DMS53 treated with DMSO at 0.1 percent for 48 hours (cell line): Measurements from ENCODE around the gene CXCR6.

Source experiments
- DNase-seq: peaks from one replicate; lab custom pipeline; 2025; ENCODE audit not compliant: unreplicated experiment; lab: John Stamatoyannopoulos, UW

Gene CXCR6

DNA sequence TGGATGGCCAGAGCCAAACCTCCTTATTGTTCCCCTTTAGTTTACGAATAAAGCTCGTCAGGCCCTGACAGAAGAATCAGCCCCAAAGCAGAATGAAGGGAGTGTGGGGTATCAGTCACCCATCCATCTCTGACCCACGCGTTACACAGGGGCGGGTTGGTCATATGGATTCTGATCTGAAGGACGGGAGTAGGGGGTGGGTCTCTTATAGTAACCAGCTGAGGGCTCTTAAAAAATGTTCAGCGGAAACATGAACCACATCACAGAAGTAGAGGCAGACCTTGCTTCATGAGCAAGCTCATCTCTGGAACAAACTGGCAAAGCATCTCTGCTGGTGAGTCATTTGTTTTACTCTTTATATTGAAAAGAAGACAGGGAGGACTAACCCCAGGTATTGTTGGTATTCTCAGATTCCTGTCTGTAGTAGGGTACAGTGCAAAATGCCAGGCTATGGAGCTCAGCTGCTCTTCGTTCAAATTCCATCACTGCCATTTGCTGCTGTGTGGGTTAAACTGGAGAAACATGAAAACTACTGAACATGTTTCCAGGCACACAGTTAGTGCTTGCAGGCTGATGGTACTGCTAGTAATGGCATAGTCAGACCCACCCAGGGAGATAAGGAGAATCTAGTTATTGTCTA, at the start of gene CXCR6:
Gene CXCR6 (plus strand): TSS at position 258 of the 640 bp plus-strand sequence. CDS start 3,018 bp downstream, outside the sequence.
- DNase-seq = no peak

DNA sequence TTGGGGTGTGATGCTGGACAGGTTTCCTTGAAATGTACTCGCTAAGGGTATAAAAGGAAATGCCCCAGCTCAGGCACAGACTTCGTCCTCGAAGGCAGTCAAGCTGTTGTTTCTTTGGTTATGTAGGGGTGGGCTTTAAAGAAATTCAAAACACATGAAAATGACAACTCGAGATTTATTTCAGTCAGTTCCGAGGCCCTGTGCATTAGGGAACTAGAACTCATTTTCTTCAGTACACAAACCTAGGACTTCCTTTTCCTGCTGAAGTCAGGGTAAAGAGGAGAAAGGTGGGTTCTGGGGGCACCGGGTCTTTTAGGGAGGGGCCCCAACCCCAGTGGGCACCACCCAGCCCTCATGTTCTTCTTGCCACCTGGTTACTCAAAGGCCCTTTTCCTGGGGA, 49.2 kb upstream of the CXCR6 start:
- no peak for DNase-seq

DNA sequence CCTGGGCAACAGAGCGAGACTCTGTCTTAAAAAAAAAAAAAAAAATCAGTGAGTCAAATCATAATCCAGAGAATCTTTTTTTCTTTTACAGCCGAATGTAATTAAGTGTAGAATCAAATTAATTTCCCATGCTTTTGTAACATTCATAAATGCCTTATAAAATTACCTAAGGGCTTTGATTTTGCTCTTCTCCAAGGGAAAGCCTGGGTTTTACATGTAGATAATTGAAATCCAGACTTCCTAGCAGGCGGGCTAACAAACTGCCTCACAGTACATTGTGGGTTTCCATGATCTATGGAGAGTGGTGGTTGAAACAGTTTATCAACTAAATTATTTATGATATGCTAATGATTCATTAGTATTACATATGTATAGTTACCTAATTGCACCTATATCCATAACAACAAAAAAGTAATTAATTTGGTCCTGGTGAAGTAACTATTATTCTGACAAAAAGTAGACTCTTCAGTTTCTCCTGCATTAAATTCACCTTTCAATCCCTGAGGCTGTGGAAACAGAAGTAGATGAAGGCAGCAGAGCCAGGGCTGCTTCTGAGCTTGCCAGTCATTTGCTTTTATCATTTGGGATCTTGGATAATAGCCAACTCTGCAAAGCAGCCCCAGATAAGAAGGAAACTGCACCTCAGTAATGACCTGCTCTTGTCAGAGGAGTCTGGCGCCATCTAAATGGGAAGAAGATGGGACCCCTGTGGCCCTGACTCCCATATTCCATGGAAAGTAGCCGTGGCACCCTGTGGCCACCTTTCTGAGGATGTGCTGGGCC, 47.4 kb upstream of the CXCR6 start:
- no peak for DNase-seq

DNA sequence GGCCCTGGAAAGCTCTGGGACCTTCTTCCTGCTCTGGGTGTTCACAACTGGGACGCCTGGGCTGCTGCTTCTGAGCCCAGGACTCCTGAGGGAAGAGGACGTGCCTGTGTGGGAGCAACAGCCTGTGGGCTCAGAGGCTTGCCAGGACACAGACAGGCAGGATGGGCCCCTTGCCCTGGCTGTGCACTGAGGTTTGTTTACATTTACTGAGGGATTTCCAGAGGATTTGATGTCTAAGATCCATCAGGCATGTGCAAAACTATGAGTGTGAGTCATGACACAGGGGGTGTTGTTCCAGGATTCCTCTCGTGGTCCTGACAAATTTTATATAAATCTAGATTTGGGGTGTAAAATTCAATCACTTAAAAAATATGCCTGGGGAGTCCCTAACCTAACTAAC, 46.3 kb upstream of the CXCR6 start:
- DNase-seq = no peak

DNA sequence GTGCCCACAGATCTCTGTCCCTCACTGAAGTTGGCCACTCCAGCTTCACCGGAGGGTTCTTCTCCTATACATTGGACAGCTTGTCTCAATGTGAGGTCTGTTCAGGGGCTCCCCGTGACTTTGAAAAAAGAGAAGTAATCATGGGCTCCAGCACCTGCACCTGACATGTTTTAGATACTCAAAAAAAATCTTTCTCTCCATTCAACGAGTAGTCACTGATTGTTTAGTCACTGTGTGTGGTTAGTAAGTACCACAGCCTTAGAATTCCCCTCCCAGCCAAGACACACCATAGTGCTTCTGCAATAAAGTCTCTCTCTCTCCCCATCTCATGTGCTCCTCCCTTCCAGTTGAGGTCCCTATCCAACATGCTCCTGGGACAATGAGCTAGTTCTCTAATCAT, 38.3 kb upstream of the CXCR6 start:
- DNase-seq = no peak

DNA sequence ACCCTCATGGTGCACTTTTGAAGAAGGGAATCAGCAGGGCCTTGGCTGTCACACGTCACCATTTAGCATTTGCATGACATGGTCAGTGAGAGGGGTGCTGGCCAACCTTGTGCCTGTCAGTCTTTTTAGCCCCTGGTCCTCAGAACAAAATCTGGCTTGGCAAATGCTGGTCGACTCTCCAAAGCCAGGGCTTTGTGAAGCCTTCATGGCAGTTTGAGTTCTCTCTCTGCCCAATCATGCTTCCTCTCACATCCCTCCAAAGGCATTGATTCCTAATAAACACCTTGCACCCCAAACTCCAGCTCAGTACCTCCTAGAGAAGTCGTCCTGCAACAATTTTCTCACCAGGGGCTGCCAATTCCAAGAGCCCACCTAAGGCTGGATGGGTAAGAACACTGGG, 37.5 kb upstream of the CXCR6 start:
- no peak for DNase-seq

DNA sequence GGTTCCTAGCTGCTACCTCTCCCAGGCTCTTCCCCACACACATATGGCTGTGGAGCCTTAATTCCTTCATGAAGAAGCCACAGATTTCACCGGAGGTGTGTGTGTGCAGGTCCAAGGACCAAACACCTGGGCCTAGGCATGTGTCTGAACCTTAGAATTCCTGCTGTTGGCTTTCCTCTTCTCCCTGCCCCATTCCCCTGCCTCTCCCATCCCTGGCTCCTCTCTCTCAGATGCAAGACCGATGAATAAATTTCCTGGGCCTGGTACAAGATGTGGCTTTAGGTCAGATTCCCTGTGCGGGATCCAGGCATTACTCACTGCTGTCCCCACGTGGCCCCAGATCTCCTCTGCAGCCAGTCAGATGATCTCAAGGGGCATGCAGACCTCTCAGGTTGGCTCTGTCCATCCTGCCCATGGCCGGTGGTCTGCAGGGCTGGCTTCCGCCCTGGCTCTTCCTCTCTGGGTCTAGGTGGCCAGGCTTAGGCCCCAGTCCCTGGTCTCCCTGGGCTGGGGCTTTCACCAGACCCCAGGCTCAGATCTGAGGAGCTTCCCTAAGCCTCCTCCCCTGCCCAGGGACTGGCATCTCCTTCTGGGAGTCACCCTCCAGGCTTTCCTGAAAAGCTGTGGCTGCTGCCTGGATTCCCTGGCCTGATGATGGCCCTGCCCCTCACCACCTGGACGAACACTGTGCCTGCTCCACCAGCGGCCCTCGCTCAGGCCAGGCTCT, 36.4 kb upstream of the CXCR6 start:
- no peak for DNase-seq

DNA sequence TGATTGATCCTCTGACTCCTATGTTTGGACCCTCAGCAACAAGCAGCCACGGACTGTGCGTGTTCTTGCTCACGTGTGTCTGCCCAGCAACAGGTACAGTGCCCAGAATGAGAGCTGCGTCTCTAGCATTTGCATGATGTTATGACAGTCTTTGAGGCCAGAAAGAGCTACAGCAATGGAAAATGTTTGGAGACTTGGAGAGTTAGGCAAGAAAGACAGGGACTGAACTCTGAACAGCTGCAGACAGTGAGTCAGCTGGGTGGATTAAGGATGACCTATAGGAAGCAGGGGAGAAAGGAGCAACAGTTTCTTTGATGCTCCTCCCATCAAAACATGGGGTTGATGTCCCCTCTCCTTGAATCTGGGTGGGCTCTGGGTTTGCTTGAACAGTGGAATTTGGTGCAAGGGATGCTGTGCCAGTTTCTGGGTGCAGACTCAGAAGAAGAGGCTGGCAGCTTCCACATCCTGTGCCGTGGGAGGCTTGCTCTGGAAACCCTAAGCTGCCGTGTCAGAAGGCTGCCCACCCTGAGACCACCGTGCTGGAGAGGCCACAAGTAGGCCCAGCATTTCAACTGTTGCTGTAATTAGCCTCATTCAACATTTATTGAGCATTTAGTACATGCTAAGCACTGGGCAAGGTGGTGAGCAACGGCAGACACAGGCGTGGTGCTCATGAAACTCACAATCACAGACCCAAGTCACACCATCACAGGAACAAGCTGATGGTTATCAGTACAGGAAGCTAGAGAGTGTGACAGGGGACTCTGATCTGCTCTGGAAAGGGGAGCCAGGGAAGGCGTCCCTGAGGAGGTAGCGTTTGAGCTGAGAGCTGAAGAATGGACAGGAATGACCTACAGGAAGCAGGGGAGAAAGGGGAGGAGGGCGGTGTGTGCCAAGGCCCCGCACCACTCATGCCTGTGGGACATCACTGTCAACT, 35.2 kb upstream of the CXCR6 start:
- no peak for DNase-seq

DNA sequence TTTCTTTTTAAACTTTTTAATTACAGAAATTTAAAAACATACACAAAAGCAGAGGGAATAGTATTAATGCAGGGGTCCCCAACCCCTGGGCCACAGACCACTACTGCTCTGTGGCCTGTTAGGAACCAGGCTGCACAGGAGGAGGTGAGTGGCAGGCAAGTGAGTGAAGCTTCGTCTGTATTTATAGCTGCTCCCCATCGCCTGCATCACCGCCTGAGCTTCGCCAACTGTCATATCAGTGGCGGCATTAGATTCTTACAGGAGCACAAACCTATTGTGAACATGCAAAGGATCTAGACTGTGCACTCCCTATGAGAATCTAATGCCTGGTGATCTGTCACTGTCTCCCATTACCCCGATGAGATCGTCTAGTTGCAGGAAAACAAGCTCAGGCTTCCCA, 34.5 kb upstream of the CXCR6 start:
- no peak for DNase-seq

DNA sequence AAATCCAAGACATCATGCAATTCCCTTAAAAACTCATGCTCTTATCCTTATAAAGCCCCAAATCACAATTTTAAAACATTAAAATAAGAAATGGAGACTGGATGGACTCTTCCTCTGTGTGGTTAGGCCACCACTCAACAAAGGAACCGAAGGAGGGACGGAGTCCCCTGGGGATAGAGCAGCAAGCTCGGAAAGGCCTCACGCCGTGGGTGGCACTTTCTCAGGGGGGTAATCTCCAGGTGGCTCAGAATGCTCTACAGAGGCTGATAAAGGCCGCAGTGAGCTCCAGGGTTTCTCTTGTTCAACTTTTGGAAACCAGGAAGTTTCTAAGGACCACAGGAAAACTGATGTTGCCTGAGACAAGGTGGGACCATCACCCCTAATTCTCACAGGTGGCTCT, 33.7 kb upstream of the CXCR6 start:
- no peak for DNase-seq

DNA sequence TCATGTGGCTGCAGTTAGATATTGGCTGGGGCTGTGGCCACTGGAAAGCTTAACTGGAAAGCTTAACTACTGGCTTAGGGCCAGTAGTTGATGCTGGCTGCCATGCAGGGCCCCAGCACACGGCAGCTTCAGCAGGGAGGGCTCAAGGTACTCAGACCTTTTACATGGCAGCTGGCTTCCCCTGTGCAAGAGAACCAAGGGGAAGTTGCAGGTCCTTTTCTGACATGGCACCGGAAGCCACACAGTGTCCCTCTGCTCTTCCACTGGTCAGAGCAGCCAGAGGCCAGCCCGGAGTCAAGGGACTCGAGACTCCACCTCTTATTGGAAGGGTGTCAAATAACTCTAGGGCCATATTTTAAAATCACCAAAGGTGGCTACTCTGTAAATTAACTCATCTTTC, 32.4 kb upstream of the CXCR6 start:
- DNase-seq = no peak

DNA sequence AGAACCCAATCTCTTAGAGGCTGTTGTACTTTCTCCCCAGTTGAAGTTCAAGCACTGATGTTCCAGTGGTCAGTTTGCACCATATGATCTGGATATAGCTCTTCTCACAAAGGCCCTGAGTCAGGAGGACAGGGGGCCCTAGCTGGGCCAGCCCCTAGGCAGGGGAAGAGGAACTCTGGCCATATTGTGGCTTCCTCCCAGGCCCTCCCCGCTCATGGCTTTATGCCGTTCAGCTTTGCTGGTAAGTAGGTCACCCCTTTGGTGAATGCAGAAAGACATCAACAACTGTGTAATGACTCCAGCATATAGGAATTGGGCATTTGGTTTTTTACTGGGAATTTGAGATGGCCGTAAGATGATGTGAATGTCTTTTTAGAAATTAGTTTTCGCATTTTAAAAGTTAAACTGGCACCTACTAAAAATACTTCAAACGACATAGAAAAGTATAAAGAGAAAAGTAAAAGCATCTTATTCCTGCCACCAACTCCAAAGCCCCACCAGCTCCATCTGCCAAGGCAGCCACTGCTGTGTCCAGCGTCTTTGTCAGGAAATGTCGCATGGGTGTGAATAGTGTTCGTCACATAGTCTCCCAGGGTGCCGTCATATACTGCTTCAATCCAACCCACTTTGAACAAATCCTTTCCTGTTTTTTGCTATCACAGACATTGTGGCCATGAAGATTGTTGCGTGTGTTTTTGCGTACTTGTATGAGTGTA, 31.6 kb upstream of the CXCR6 start:
- DNase-seq = no peak

DNA sequence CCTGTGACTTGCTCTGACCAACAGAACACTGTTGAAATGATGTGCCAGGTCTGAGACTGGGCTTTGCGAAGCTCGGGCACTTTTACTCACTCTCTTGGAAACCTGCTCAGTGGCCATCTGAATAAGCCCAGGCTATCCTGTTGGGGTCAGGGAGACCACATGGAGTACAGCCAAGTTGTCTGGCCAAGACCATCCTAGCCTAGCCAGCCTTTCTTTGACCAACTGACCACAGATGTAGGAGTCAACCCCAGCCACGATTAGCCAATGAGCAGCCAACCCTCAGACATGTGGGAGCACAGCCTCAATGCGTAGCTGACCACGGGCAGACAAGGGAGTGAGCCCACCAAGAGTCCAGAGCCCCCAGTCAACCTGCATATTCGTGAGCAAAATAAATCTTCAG, 30.8 kb upstream of the CXCR6 start:
- DNase-seq = no peak

DNA sequence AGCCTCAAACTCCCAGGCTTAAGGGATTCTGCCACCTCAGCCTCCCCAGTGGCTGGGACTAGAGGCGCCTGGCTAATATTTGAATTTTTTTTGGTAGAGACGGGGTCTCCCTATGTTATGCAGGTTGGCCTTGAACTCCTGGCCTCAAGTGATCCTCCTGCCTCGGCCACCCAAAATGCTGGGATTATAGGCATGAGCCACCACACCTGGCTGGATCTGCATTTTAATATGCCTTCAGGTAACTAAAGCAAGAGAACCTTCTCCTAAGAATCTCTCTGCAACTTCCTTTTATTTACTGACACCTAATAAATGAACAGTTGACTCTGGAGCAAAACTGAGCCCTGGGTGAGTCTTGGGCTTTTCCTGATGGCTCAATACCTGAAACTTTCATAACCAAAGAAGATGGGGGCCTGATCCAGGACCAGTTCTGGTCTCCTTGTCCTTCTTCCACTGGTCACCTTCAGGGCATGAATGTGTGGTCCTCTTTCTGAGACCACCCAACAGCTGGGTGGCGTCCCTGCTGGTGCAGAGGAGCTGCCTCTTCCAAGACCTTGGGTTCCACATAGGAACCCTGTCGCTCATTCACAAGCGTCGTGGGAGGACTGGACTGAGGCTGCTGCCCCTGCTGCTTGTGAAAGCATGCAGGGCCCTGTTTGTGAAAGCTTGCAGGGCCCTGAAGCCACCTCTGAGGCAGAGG, 28.8 kb upstream of the CXCR6 start:
- no peak for DNase-seq

DNA sequence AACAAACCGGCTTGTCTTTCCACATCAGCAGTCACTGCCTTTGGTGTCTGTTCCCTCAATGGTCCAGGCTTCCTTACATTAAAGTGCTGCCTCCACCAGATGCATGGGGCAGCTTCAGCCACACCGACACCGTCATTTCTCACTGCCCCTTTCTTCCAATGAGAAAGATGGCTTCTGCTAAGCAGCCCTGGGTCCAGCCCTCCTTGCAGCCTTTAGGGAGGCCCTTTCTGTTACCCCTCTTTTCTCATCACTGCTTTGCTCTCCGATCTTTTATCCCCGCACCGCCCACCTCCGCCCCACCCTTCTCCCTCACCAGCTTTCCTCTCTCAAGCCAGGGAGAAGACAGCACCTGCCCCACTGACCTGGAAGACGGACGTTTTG, 28.2 kb upstream of the CXCR6 start:
- DNase-seq = no peak

DNA sequence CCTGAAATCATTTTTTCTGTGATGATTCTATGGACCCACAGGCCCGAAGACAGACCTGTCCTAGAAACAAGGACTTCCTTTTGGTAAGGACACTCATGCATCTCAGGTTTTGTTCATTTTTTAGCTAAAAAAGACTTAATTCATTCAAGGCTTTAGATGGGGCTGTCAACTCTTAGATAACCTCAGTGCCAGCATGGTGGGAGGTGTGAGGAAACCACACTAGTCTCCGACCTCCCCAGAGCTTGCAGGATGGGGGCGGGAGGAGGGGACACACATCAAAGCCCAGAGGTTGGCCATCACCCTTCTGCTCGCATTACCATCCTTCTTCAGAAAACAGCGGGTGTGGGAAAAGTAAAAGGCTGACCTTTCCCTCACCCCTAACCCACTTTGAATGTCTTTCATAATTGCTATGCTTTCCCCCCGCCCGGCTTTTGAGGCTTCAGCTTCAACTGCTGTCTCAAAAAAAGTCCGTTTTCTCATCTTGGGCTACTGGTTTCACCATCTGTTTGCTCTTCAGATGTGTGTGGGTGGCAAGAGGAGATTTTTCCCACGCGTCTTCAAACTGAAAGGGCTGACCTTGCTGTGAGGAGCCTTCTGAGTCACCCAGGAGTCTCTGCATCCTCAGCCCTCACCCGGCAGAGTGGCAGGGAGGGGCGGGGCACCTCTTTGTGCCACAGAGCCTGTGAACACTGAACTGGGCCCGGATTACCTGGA, 27.6 kb upstream of the CXCR6 start:
- DNase-seq = no peak

DNA sequence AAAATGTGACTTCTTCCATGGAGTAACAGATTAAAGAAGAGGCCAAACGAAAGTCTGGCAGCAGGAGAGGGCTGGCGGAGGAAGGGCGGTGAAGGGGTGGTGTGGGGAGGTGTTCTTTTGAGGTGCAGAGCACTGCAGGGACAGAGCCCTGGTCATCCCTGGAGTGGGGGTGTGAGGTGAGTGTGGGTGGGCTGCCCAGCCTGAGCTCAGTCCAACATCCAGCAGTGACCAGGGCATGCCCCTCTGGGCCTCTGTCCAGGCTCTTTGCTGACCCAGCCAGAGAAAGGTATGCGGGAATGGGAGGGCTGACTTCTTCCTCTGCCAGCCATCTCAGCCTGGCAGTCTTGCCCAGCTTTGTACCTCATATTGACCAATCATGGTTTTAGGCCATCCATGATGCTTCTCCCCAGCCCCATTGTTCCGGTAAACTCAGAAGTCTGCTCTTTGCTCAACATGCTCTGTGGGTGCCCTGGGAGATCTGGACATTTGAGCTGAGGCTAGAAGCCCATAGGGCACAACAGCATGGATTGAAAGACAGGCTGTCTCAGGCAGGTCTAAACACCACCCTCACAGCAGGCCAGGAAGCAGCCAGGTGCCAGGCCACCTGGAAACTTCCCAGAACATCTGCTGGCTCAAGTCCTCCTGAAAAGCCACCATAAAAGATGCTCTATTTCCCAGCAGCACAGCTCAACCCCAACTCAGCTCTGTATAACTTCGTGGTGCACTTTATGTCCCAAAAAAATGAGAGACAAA, 25.9 kb upstream of the CXCR6 start:
- no peak for DNase-seq
